SIG-M5 treated with dmso at 0.1 percent for 504 hours (cell line): ENCODE measurements around the gene GOLGA5.
A peak's percentile ranks its signal among the peaks of the same experiment; 100 is the strongest.
"Not testable (repeated sequence)": the region's sequence is repeated elsewhere in the genome, so short reads cannot be mapped to it uniquely, and the experiment has no call there.

Experiments
- DNase-seq: peaks from one replicate; lab custom pipeline; 2025; ENCODE audit not compliant: unreplicated experiment; lab: John Stamatoyannopoulos, UW

Gene GOLGA5

GRCh38 chr14:92819680-92820535, 25.8 kb downstream of the GOLGA5 start:
- not testable (repeated sequence) for DNase-seq

DNA sequence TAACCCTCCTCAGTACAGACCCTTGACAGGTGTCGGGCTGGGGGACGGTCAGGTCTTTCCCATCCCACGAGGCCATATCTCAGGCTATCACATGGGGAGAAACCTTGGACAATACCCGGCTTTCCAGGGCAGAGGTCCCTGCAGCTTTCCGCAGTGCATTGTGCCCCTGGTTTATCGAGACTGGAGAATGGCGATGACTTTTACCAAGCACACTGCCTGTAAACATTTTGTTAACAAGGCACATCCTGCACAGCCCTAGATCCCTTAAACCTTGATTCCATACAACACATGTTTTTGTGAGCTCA, 26.4 kb downstream of the GOLGA5 start:
- not testable (repeated sequence) for DNase-seq

- DNase-seq = no peak
Measured at GRCh38 chr14:92830902-92831301, 36.8 kb downstream of the GOLGA5 start.

- DNase-seq = no peak
Measured at GRCh38 chr14:92832137-92832700, 38.1 kb downstream of the GOLGA5 start.

DNA sequence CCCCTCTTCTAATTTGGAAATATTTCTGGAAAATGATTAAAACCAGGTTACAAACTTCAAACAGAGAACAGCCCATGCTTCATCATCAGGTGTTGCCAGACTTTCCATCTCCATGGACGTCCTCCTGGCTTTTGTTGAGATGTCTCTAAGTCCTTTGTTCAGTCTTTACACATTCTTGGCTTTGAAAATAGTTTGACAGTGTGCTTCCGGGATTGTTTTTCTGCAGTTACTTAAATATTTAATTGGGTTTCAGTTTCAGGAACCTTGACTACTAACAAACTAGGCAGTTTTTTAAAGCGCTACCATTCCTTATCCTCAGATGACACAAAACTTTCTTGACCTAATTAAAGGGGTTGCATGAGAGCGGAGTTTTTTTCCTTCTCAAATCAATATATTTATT, 47.8 kb downstream of the GOLGA5 start:
- DNase-seq = no peak

DNA sequence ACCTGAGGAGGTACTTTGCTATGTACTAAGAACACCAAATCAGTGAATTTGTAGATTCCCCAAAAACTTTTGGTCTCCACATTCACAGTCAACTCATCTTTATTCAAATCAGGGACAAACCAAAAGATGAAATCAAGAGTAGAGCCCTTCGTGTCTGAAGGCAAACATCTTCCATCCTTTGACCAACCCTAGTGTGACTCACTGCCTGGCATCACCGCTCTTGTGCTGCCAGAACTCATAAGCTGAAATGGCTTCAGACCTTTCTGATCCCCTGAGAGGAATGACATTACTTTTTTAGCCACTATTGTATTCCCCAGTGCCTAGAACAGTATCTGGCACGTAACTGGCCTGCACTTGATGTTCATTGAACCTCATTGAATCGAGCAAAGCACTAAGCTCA, 50.1 kb downstream of the GOLGA5 start:
- no peak for DNase-seq

GRCh38 chr14:92846162-92846897, 52.2 kb downstream of the GOLGA5 start:
- DNase-seq = peak; percentile 60

DNA sequence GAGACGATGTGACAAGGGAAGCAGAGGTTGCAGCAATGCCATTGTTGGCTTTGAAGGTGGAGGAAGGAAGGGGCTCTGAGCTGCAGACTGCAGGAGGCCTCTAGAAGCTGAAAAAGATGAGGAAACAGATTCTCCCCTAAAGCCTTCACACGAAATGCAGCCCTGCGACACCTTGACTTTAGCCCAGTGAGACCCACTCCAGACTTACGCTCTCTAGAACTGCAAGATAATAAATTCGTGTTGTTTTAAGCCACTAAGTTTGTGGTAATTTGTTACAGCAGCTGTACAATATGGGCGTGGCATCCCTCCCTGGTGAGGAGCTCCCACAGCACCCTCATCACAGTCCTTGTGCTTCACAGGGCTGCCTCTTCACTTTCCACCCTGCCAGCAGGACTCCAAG, 53.2 kb downstream of the GOLGA5 start:
- DNase-seq = peak; percentile 11

GRCh38 chr14:92847749-92848148, 53.6 kb downstream of the GOLGA5 start:
- no peak for DNase-seq

GRCh38 chr14:92848887-92849286, 54.8 kb downstream of the GOLGA5 start:
- DNase-seq = no peak

DNA sequence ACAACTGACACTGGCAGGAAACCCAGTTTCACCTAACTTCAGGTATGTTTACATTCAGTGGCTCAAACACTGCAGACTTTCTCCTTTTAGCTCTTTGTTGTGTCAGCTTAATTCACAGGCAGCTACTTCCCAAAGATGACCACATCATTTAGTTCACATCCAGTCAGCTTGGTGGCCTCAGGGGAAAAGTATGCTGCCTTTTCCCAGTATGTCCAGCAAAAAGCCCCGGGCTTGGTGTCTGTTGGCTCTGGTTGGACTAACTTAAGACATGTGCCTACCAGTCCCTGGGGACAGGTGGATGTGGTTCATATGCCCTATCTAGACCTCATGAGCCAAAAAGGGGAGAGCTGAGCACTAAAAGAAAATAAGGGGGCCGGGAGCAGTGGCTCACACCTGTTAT, 56.4 kb downstream of the GOLGA5 start:
- DNase-seq = peak; percentile 9

- not testable (repeated sequence) for DNase-seq
Measured at GRCh38 chr14:92853136-92853535, 59.0 kb downstream of the GOLGA5 start.

GRCh38 chr14:92860049-92860840, 66.1 kb downstream of the GOLGA5 start:
- no peak for DNase-seq

DNA sequence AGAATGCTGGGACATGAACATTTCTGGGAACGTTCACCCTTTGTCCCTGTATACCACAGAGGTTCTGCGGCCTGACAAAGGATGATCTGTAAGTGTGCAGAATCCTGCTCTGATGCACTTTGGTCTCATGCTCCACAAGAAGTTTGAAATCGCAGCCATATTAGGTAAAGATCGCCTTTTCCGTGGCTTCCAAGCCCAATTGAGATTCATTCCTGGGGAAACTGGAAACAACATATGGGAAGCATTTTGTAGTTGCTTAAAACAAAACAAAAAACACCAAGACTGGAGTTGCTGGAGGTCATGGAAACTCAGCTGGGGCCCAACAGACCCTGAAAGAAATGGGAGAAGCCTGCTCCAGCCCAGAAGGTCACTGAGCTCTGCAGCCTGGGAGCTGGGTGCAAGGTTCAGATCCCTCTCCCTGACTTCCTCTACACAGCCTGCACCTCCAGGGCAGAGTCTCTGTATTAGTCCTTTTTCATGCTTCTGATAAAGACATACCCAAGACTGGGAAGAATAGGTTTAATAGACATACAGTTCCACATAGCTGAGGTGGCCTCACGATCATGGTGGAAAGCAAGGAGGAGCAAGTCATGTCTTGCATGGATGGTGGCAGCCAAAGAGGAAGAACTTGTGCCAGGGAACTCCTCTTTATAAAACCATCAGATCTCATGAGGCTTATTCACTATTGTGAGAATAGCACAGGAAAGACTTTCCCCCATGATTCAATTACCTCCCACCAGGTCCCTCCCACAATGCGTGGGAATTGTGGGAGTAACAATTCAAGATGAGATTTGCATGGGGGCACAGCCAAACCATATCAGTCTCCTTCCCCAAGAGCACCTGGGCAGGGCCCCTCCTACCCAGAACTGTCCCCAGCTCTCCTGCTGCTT, 68.0 kb downstream of the GOLGA5 start:
- no peak for DNase-seq

GRCh38 chr14:92863286-92864080, 69.4 kb downstream of the GOLGA5 start:
- no peak for DNase-seq

- no peak for DNase-seq
Measured at GRCh38 chr14:92865674-92866073, 71.6 kb downstream of the GOLGA5 start.

- DNase-seq = no peak
Measured at GRCh38 chr14:92866181-92866752, 72.2 kb downstream of the GOLGA5 start.

DNA sequence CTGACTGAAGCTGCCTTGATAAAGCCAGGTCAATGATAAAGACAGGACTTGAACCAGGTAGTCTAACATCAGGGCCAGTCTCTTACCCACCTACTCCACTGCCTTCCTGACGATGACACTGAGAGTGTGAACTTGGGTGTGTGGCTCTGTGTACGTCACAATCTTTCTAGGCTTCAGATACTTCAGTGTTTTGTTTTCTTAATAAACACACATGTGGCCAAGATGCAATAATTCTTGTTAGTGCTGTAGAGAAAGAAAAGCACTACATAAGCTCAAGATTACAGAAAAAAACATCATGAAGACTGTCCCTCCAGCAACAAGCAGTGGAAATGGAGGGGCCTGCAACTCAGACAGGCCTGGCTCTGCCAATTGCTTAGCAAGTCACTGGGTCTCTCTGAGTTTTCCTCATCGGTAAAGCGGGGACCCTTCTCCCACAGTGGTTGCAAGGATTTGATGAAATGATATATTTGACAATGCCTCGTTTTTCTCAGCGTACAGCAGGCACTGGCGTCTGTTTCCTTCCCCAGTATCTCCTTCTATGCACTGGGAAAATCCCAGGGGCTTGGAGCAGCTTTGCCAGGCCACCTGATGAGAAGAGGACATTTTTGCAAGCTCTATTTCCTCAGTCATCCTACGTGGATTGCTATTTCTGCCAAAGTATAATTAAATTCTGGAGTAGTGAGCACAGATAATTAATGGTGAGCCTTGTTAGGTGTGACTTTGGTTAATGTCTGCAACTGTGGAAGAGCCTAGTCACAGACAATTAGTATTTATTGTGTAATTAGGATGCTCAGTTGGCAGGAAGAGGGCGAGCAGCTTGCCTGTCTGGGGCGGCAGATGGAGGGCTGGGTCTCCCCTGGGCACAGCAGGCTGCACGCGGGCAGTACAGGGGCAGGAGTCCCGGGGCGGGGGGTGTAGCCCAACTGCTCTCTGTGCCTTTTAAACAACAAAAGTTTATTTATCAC, 73.1 kb downstream of the GOLGA5 start:
- DNase-seq = no peak
